ENCODE measurements around the gene PGC. TPM values are rescaled to one million over a fixed set of nuclear protein-coding genes. Genes with fewer than 3 reads are reported as not detected.

PGC gene
- total and polyA plus RNA-seq, 9 of the 15 experiments (the other 6 are each of a cell fraction or from before 2014, with no cell fraction given): 0.17 to 0.40 TPM; not detected in 7

DNA sequence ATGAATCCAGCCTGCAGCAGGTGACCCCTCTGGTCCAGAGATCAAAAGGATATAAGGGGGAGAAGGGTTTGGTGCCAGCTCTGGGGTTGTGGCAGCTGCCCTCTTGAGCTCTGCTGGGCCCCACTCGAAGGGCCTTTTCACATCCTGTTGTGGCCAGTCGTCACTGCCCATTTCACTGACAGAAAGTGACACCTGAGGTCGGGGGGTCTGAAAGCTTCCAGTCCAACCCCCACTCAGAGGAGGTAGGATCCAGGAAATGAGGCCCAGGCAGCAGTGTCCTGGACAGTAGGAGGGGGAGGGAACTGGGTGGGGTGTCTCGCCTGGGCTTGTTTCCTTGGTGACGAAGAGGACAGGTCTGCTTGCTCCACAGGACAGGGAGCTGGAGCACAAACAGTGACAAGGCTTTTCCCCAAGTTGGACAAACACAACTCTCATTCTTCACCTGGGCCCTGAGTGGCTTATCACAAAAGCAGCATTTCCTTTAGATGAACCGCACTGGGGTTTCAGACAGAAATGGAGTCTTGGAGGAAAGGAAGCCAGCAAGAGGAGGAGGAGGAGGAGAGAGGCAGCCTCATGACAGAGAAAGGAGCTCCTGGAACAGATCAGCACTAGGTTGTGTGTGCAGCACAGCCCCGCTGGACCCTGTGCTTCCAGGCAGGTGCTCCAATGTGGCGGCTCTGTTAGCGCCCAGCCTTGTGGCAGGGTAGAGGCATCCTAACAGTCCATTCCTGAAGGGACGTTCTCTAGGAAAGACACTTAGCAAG is 21.5 kb upstream of the PGC start (continued):
- TF ChIP-seq, protein P1, sequence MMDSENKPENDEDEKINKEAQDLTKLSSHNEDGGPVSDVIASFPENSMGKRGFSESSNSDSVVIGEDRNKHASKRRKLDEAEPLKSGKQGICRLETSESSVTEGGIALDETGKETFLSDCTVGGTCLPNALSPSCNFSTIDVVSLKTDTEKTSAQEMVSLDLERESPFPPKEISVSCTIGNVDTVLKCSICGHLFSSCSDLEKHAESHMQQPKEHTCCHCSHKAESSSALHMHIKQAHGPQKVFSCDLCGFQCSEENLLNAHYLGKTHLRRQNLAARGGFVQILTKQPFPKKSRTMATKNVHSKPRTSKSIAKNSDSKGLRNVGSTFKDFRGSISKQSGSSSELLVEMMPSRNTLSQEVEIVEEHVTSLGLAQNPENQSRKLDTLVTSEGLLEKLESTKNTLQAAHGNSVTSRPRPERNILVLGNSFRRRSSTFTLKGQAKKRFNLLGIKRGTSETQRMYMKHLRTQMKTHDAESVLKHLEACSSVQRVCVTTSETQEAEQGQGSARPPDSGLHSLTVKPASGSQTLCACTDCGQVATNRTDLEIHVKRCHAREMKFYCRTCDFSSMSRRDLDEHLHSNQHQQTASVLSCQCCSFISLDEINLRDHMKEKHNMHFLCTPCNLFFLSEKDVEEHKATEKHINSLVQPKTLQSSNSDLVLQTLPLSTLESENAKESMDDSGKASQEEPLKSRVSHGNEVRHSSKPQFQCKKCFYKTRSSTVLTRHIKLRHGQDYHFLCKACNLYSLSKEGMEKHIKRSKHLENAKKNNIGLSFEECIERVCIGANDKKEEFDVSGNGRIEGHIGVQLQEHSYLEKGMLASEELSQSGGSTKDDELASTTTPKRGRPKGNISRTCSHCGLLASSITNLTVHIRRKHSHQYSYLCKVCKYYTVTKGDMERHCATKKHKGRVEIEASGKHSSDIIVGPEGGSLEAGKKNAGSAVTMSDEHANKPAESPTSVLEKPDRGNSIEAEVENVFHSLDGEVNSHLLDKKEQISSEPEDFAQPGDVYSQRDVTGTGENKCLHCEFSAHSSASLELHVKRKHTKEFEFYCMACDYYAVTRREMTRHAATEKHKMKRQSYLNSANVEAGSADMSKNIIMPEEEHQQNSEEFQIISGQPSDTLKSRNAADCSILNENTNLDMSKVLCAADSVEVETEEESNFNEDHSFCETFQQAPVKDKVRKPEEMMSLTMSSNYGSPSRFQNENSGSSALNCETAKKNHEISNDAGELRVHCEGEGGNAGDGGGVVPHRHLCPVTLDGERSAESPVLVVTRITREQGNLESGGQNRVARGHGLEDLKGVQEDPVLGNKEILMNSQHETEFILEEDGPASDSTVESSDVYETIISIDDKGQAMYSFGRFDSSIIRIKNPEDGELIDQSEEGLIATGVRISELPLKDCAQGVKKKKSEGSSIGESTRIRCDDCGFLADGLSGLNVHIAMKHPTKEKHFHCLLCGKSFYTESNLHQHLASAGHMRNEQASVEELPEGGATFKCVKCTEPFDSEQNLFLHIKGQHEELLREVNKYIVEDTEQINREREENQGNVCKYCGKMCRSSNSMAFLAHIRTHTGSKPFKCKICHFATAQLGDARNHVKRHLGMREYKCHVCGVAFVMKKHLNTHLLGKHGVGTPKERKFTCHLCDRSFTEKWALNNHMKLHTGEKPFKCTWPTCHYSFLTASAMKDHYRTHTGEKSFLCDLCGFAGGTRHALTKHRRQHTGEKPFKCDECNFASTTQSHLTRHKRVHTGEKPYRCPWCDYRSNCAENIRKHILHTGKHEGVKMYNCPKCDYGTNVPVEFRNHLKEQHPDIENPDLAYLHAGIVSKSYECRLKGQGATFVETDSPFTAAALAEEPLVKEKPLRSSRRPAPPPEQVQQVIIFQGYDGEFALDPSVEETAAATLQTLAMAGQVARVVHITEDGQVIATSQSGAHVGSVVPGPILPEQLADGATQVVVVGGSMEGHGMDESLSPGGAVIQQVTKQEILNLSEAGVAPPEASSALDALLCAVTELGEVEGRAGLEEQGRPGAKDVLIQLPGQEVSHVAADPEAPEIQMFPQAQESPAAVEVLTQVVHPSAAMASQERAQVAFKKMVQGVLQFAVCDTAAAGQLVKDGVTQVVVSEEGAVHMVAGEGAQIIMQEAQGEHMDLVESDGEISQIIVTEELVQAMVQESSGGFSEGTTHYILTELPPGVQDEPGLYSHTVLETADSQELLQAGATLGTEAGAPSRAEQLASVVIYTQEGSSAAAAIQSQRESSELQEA (IDR thresholded peaks at IDR 0.05; ENCODE audit: low read depth): no peak
- TF ChIP-seq NR2C2 (CRISPR knock-in tag; IDR thresholded peaks at IDR 0.05) (no peak), NR2C2 (tag; IDR thresholded peaks at IDR 0.05) (no peak), BCOR (IDR thresholded peaks at IDR 0.05) (no peak), NFE2 (IDR thresholded peaks at IDR 0.05; ENCODE audit: low read depth) (peak; percentile 60), PURB (CRISPR knock-in tag; IDR thresholded peaks at IDR 0.05; ENCODE audit: low read depth) (no peak), PTRF (tag; IDR thresholded peaks at IDR 0.05) (no peak), FOXJ2 (tag; IDR thresholded peaks at IDR 0.05) (peak; percentile 35; the same call in 1 of the 2 replicates), RBM25 (IDR thresholded peaks at IDR 0.05; ENCODE audit: low read depth, low read length, severe bottlenecking) (no peak), BHLHE40 (IDR thresholded peaks at IDR 0.05; ENCODE audit: low read length) (no peak), ZNF449 (CRISPR knock-in tag; IDR thresholded peaks at IDR 0.05) (no peak), ZBTB49 (CRISPR knock-in tag; IDR thresholded peaks at IDR 0.05; ENCODE audit: borderline replicate concordance) (no peak), ZNF232 (CRISPR knock-in tag; IDR thresholded peaks at IDR 0.05) (no peak), IFI16 (CRISPR knock-in tag; IDR thresholded peaks at IDR 0.05) (no peak), CTBP1 (IDR thresholded peaks at IDR 0.05; ENCODE audit: borderline replicate concordance) (peak; percentile 63), CC2D1A (IDR thresholded peaks at IDR 0.05) (no peak), MTA1 (IDR thresholded peaks at IDR 0.05; ENCODE audit: borderline replicate concordance) (no peak), MTA3 (IDR thresholded peaks at IDR 0.05; ENCODE audit: borderline replicate concordance) (no peak)
